Measurements from ENCODE around the gene STIM1.
"Not testable (repeated sequence)": the region's sequence is repeated elsewhere in the genome, so short reads cannot be mapped to it uniquely, and the experiment has no call there.

The STIM1 gene

DNA sequence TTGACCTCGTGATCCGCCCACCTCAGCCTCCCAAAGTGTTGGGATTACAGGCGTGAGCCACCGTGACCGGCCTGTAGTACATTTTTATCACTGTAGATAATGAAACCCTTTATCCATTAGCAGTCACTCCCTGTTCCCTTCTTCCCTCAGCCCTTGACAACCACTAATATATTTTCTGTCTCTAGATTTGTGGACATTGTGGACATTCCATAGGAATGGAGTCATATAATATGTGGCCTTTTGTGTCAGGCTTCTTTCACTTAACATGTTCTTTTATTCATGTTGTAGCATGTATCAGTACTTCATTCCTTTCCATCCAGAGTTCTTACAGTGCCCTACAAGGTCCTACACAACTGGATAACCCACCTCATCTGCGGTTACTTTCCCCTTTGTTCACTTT is 269.7 kb downstream of the STIM1 start:
- Histone ChIP-seq H3K9ac (ENCODE audit: low read length) (no peak overlapping the region), H3K36me3 (ENCODE audit: control insufficient read depth, insufficient read depth, low read length) (peaks cover 22% of the 10 kb centered on the region), H3K27ac (ENCODE audit: low read depth, low read length) (no peak overlapping the region), H3K4me1 (ENCODE audit: control insufficient read depth, insufficient read depth, low read length) (no peaks in the 10 kb centered on the region), H3K4me3 (ENCODE audit: low read length) (no peak overlapping the region), H3K27me3 (ENCODE audit: control insufficient read depth, insufficient read depth, low read length) (no peaks in the 10 kb centered on the region)

DNA sequence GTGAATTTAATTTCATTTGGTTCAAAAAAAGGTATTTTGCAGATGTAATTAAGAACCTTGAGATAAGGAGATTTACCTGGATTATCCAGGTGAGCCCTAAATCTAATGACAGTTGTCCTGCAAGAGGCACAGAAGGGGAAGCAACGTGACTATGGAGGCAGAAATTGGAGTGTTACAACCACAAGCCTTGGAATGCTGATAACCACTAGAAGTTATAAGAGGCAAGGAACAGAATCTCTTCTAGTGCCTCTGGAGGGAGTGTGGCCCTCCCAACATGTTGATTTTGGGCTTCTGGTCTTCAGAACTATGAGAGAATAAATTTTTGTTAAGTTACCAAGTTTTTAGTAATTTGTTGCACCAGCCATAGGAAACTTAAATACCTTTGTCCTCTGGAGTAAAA is 271.9 kb downstream of the STIM1 start:
- no peaks in the 10 kb centered on the region for H3K27me3 ChIP-seq (ENCODE audit: control insufficient read depth, insufficient read depth, low read length)
- no peak overlapping the region for H3K27ac ChIP-seq (ENCODE audit: low read depth, low read length)
- H3K4me1 ChIP-seq (ENCODE audit: control insufficient read depth, insufficient read depth, low read length): no peaks in the 10 kb centered on the region
- no peak overlapping the region for H3K4me3 ChIP-seq (ENCODE audit: low read length)
- H3K9ac ChIP-seq (ENCODE audit: low read length): no peak overlapping the region
- peaks cover 20% of the 10 kb centered on the region for H3K36me3 ChIP-seq (ENCODE audit: control insufficient read depth, insufficient read depth, low read length)

DNA sequence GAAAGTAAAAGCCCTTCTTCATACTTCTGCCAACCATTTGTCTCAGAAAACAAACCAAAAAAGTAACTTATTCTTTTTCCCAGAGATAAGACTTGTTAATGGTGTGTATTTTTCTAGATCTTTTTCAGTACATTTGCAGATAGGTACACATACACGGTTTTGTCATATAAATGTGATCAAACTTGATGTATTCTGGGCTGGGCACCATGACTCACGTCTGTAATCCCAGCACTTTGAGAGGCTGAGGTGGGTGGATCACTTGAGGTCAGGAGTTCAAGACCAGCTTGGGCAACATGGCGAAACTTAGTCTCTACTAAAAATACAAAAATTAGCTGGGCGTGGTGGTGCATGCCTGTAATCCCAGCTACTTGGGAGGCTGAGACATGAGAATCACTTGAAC is 274.8 kb downstream of the STIM1 start:
- H3K36me3 ChIP-seq (ENCODE audit: control insufficient read depth, insufficient read depth, low read length): peaks cover 16% of the 10 kb centered on the region
- H3K27ac ChIP-seq (ENCODE audit: low read depth, low read length); H3K27me3 ChIP-seq (ENCODE audit: control insufficient read depth, insufficient read depth, low read length); H3K9ac ChIP-seq (ENCODE audit: low read length); H3K4me1 ChIP-seq (ENCODE audit: control insufficient read depth, insufficient read depth, low read length); H3K4me3 ChIP-seq (ENCODE audit: low read length): not testable (repeated sequence)

DNA sequence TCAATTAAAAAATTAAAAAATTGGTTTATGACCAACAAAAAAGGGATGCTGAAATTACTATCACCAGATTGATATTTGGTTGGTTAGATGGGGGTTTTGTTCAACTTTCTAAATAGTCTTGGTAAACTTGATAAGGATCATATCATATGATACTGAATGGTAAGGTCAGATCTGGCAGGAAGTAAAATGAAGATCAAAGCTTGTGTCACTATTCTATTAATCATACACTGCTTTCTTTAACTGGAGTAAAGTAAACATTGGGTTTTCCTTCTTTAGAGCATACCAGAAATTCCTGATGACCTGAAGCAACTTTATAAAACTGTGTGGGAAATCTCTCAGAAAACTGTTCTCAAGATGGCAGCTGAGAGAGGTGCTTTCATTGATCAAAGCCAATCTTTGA is 279.3 kb downstream of the STIM1 start:
- H3K4me3 ChIP-seq (ENCODE audit: low read length): no peak overlapping the region
- peaks cover 11% of the 10 kb centered on the region for H3K36me3 ChIP-seq (ENCODE audit: control insufficient read depth, insufficient read depth, low read length)
- no peaks in the 10 kb centered on the region for H3K4me1 ChIP-seq (ENCODE audit: control insufficient read depth, insufficient read depth, low read length)
- H3K9ac ChIP-seq (ENCODE audit: low read length): no peak overlapping the region
- no peaks in the 10 kb centered on the region for H3K27me3 ChIP-seq (ENCODE audit: control insufficient read depth, insufficient read depth, low read length)
- no peak overlapping the region for H3K27ac ChIP-seq (ENCODE audit: low read depth, low read length)

DNA sequence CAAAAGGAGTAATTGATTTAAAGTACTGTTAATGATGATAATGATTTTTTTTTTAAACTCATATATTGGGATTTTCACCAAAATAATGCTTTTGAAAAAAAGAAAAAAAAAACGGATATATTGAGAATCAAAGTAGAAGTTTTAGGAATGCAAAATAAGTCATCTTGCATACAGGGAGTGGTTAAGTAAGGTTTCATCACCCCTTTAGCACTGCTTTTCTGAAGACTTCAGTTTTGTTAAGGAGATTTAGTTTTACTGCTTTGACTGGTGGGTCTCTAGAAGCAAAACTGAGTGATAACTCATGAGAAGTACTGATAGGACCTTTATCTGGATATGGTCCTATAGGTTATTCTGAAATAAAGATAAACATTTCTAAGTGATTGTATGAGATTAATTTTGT is 283.0 kb downstream of the STIM1 start:
- Histone ChIP-seq H3K9ac (ENCODE audit: low read length) (no peak overlapping the region), H3K27ac (ENCODE audit: low read depth, low read length) (no peak overlapping the region), H3K4me3 (ENCODE audit: low read length) (no peak overlapping the region), H3K4me1 (ENCODE audit: control insufficient read depth, insufficient read depth, low read length) (no peaks in the 10 kb centered on the region), H3K36me3 (ENCODE audit: control insufficient read depth, insufficient read depth, low read length) (peaks cover 7% of the 10 kb centered on the region), H3K27me3 (ENCODE audit: control insufficient read depth, insufficient read depth, low read length) (no peaks in the 10 kb centered on the region)

DNA sequence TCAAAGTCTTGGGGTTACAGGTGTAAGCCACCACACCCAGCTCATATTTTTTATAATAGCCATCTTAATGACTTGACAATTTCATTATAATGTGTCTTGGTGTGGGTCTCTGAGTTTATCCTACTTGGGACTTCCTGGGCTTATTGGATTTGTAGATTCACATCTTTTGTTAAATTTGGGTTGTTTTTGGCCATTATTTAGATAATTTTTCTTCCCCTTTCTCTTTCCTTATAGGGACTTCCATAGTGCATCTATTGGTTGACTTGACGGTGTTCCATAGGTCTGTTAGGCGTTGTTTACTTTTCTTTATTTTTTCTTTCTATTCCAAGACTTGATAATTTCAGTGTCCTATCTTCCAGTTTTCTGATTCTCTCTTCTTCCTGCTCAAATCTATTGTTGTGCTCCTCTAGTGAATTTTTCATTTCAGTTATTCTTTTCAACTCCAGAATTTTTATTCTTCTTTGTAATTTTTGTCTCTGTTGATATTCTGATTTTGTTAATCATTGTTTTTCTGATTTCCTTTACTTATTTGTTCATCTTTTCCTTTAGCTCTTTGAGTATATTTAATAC is 284.7 kb downstream of the STIM1 start:
- Histone ChIP-seq H3K27ac (ENCODE audit: low read depth, low read length) (no peak overlapping the region), H3K9ac (ENCODE audit: low read length) (no peak overlapping the region), H3K4me1 (ENCODE audit: control insufficient read depth, insufficient read depth, low read length) (no peaks in the 10 kb centered on the region), H3K36me3 (ENCODE audit: control insufficient read depth, insufficient read depth, low read length) (peaks cover 7% of the 10 kb centered on the region), H3K27me3 (ENCODE audit: control insufficient read depth, insufficient read depth, low read length) (no peaks in the 10 kb centered on the region), H3K4me3 (ENCODE audit: low read length) (no peak overlapping the region)

Data from rectal smooth muscle tissue (tissue), 1 donor.